Heart left ventricle (tissue), 13 donors: ENCODE measurements around the gene KRT34.

Experiments
- POLR2A ChIP-seq, 2 donors: fragments of 450-650 bp; IDR thresholded peaks; one replicate each; pipeline ENCODE4 v1.6.1; 2017; ENCODE audit warnings: antibody characterized with exemption in 2 of 2, mild to moderate bottlenecking in 2 of 2, moderate library complexity in 2 of 2
- TF ChIP-seq, protein P1 (sequence below), 12 donors: fragments of 200-600 bp; sonication (generic) in 4 of 12; IDR thresholded peaks; one replicate each; pipeline versions ENCODE4 v1.5.0 to v1.8.0; 2018 to 2022; ENCODE audit warnings: antibody characterized with exemption in 12 of 12, mild to moderate bottlenecking in 5 of 12
- donor health status: ischemic (EF 13 %, LVEDD 7.1; RV severe dilation, severe dysfunction).
- donor health status: DM: no; HTN: yes; CAD: no.
- donor health status: DM: no; HTN: no; CAD: no.
- donor health status: ischemic (EF 25% LVEDD 6.9; RV normal size, moderate dysfunction).
- donor health status: ischemic (EF 25% LVEDD 5.7; RV mildly dilated, moderate dysfunction).
- donor health status: ischemic (EF 35%, LVEDD 5.7; RV mildly dilated, moderate dysfunction).
- donor health status: nonischemic (EF 11% LVEDD 7.7; RV severe dilation, severe dysfunction).
- donor health status: DM: yes; HTN: yes; CAD: no.
- donor health status: PGD.
- donor health status: ischemic (EF 29% LVEDD 5.4; RV normal size, mild dysfunction).
- donor health status: nonischemic (EF 23%, LVEDD 6.1; RV moderate dilation, normal function).

- TF ChIP-seq, protein P1, sequence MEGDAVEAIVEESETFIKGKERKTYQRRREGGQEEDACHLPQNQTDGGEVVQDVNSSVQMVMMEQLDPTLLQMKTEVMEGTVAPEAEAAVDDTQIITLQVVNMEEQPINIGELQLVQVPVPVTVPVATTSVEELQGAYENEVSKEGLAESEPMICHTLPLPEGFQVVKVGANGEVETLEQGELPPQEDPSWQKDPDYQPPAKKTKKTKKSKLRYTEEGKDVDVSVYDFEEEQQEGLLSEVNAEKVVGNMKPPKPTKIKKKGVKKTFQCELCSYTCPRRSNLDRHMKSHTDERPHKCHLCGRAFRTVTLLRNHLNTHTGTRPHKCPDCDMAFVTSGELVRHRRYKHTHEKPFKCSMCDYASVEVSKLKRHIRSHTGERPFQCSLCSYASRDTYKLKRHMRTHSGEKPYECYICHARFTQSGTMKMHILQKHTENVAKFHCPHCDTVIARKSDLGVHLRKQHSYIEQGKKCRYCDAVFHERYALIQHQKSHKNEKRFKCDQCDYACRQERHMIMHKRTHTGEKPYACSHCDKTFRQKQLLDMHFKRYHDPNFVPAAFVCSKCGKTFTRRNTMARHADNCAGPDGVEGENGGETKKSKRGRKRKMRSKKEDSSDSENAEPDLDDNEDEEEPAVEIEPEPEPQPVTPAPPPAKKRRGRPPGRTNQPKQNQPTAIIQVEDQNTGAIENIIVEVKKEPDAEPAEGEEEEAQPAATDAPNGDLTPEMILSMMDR (IDR thresholded peaks at IDR 0.05): no peak
- no peak for TF ChIP-seq POLR2A (IDR thresholded peaks at IDR 0.05)
These were observed 46.6 kb upstream of the KRT34 start for GRCh38 chr17:41428591-41429291.
